ENCODE results near the gene COG5.

The COG5 gene

DNA sequence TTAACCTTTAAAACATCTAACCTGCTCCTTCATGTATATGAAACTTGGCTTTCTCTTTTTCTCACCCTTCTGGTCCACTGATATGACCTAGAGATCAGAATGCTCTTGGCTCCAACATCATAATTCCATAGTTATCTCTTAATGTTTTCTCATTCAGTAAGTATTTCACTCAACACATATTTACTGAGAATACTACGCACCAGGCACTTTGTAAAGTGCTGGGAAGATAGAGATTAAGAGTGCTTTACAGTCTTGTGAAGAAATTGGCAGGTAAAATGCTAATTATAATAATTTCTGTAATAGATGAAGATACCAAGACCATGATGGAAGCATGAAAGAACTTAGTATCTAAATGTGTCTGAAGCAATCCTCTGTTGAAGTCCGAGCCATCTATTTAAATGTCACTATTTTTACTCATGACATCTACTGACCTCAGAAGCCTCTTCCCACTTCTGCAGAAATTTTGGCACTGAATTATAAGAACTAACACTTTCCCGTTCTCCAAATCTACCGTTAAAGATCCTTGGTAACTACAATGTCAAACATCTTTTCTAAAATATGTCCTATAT is 278.7 kb downstream of the COG5 start:
- Histone ChIP-seq H3K9me3 (ENCODE audit: insufficient read depth, low read length) (no peaks in the 10 kb centered on the region), H3K9ac (ENCODE audit: insufficient read length, low read depth) (no peak overlapping the region), H3K4me1 (ENCODE audit: insufficient read depth, insufficient read length) (no peaks in the 10 kb centered on the region), H3K4me3 (ENCODE audit: insufficient read length, low read depth) (no peak overlapping the region), H3K27me3 (ENCODE audit: insufficient read depth, insufficient read length) (no peaks in the 10 kb centered on the region), H3K36me3 (ENCODE audit: insufficient read depth, insufficient read length, low read length) (no peaks in the 10 kb centered on the region)
- no peak for DNase-seq (ENCODE audit: low read depth, low spot score)
- TF ChIP-seq SUZ12 (IDR thresholded peaks at IDR 0.05; ENCODE audit: extremely low read depth, insufficient read depth, insufficient read length) (no peak), YY1 (IDR thresholded peaks at IDR 0.05; ENCODE audit: insufficient read depth, insufficient read length) (no peak), ZNF274 (IDR thresholded peaks at IDR 0.05; ENCODE audit: low read depth, low read length) (no peak)

DNA sequence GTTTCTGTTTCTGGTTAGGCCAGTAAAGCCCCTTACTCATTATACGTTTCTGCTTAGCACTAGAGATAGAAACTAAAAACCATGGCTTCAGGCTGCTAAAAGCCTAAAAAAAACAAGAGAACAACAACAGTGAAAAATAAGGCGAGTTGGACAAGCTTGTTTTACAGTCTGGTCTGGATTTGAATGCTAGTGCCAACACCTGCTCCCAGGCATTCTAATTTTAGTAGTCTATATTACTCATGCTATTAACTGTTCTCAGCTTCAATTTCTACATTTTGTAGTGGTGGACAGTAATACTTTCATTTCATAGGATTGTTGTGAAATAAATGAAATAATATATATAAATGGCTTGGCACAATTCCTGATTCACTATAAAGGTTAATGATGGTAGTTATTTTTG is 286.4 kb downstream of the COG5 start:
- no peaks in the 10 kb centered on the region for H3K9me3 ChIP-seq (ENCODE audit: insufficient read depth, low read length)
- no peaks in the 10 kb centered on the region for H3K36me3 ChIP-seq (ENCODE audit: insufficient read depth, insufficient read length, low read length)
- no peaks in the 10 kb centered on the region for H3K4me1 ChIP-seq (ENCODE audit: insufficient read depth, insufficient read length)
- no peak overlapping the region for H3K4me3 ChIP-seq (ENCODE audit: insufficient read length, low read depth)
- DNase-seq (ENCODE audit: low read depth, low spot score) = no peak
- H3K27me3 ChIP-seq (ENCODE audit: insufficient read depth, insufficient read length) = no peaks in the 10 kb centered on the region
- no peak overlapping the region for H3K9ac ChIP-seq (ENCODE audit: insufficient read length, low read depth)
- TF ChIP-seq SUZ12 (IDR thresholded peaks at IDR 0.05; ENCODE audit: extremely low read depth, insufficient read depth, insufficient read length) (no peak), YY1 (IDR thresholded peaks at IDR 0.05; ENCODE audit: insufficient read depth, insufficient read length) (no peak), ZNF274 (IDR thresholded peaks at IDR 0.05; ENCODE audit: low read depth, low read length) (no peak)

DNA sequence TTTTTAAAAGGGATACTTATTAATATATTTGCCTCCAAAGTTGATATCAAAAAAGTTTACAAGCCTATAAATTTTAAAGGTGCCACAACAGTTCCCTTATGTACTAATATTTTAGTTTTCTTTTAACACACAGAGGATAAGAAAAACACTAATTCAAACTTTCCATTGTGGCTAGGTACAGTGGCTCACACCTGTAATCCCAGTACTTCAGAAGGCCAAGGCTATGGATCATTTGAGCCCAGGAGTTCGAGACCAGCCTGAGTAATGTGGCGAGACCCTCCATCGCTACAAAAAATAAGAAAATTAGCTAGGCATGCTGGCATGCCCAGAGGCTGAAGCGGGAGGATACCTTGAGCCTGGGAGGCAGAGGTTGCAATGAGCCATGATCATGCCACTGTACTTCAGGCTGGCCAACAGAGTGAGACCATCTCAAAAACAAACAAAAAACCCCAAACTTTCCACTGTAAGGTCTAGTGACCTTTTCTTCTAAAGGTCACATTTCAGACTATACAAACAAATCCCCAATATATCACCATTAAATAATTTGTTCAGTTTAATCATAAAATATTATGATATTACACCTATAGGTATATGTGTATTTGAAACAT is 287.4 kb downstream of the COG5 start:
- no peak for DNase-seq (ENCODE audit: low read depth, low spot score)
- H3K36me3 ChIP-seq (ENCODE audit: insufficient read depth, insufficient read length, low read length) = no peaks in the 10 kb centered on the region
- H3K4me3 ChIP-seq (ENCODE audit: insufficient read length, low read depth) = no peak overlapping the region
- H3K9ac ChIP-seq (ENCODE audit: insufficient read length, low read depth) = no peak overlapping the region
- H3K4me1 ChIP-seq (ENCODE audit: insufficient read depth, insufficient read length) = no peaks in the 10 kb centered on the region
- no peaks in the 10 kb centered on the region for H3K9me3 ChIP-seq (ENCODE audit: insufficient read depth, low read length)
- TF ChIP-seq YY1 (IDR thresholded peaks at IDR 0.05; ENCODE audit: insufficient read depth, insufficient read length) = no peak
- TF ChIP-seq ZNF274 (IDR thresholded peaks at IDR 0.05; ENCODE audit: low read depth, low read length) = no peak
- no peak for TF ChIP-seq SUZ12 (IDR thresholded peaks at IDR 0.05; ENCODE audit: extremely low read depth, insufficient read depth, insufficient read length)
- H3K27me3 ChIP-seq (ENCODE audit: insufficient read depth, insufficient read length) = no peaks in the 10 kb centered on the region

DNA sequence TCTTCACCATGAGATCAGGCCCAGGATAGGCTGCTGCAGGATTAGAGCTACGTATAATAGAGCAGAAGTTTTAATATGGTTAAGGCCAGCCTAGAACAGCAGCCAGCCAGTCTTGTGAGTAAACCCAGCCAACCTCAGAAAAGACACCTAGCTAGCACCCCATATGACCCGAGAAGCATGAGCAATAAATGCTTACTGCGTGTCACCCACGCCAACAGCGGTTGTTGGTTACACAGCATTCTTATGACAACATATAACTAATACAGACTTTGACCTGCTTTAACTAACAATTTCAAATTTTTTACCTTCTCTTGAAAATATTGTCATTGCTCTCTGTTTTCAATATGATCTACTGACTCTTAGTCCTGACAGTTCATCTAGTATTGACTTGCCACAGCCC is 289.2 kb downstream of the COG5 start:
- no peak overlapping the region for H3K9ac ChIP-seq (ENCODE audit: insufficient read length, low read depth)
- H3K4me3 ChIP-seq (ENCODE audit: insufficient read length, low read depth) = no peak overlapping the region
- no peaks in the 10 kb centered on the region for H3K36me3 ChIP-seq (ENCODE audit: insufficient read depth, insufficient read length, low read length)
- TF ChIP-seq YY1 (IDR thresholded peaks at IDR 0.05; ENCODE audit: insufficient read depth, insufficient read length) = no peak
- no peak for TF ChIP-seq SUZ12 (IDR thresholded peaks at IDR 0.05; ENCODE audit: extremely low read depth, insufficient read depth, insufficient read length)
- no peak for TF ChIP-seq ZNF274 (IDR thresholded peaks at IDR 0.05; ENCODE audit: low read depth, low read length)
- no peaks in the 10 kb centered on the region for H3K9me3 ChIP-seq (ENCODE audit: insufficient read depth, low read length)
- H3K4me1 ChIP-seq (ENCODE audit: insufficient read depth, insufficient read length) = no peaks in the 10 kb centered on the region
- no peaks in the 10 kb centered on the region for H3K27me3 ChIP-seq (ENCODE audit: insufficient read depth, insufficient read length)
- DNase-seq (ENCODE audit: low read depth, low spot score) = no peak

DNA sequence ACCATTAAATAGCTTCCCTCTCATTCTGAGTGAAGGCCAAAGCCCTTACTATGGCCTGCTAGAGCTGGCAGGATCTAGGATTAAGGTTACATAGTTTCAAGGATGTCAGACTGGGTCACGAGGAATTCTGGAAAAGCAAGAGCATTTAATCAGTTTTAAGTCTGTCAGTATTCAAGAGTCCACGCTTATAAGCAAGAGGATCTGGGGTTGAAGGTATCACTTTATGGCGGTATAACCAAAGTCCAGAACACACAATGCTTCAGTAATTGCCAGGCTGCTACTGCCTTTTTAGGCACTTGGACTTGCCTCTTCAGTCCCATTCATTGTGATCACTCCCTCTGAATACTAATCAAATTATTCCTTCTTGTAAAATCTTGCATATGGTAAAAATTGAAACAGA is 293.9 kb downstream of the COG5 start:
- TF ChIP-seq YY1 (IDR thresholded peaks at IDR 0.05; ENCODE audit: insufficient read depth, insufficient read length) (no peak), ZNF274 (IDR thresholded peaks at IDR 0.05; ENCODE audit: low read depth, low read length) (no peak), SUZ12 (IDR thresholded peaks at IDR 0.05; ENCODE audit: extremely low read depth, insufficient read depth, insufficient read length) (no peak)
- Histone ChIP-seq H3K4me3 (ENCODE audit: insufficient read length, low read depth) (no peak overlapping the region), H3K9me3 (ENCODE audit: insufficient read depth, low read length) (no peaks in the 10 kb centered on the region), H3K36me3 (ENCODE audit: insufficient read depth, insufficient read length, low read length) (no peaks in the 10 kb centered on the region), H3K9ac (ENCODE audit: insufficient read length, low read depth) (no peak overlapping the region), H3K4me1 (ENCODE audit: insufficient read depth, insufficient read length) (no peaks in the 10 kb centered on the region), H3K27me3 (ENCODE audit: insufficient read depth, insufficient read length) (no peaks in the 10 kb centered on the region)
- DNase-seq (ENCODE audit: low read depth, low spot score) = no peak

DNA sequence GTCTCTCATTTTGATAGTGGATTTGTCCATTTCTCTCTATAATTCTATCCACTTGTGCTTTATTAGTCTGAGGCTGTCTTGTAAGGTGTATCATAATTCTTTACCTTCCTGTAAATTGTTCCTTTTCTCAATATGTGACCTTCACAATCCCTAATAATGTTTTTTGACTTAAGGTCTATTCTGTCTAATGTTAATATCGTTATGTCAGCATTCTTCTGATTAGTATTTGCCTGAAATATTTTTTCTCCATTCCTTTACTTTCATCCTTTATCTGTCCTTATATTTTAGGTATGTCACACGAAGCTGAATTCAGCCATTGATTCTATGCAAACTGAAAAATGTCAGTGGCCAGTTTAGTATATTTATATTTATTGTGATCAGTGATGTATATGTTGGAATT is 295.1 kb downstream of the COG5 start:
- no peak for DNase-seq (ENCODE audit: low read depth, low spot score)
- H3K4me1 ChIP-seq (ENCODE audit: insufficient read depth, insufficient read length) = no peaks in the 10 kb centered on the region
- H3K36me3 ChIP-seq (ENCODE audit: insufficient read depth, insufficient read length, low read length) = no peaks in the 10 kb centered on the region
- H3K4me3 ChIP-seq (ENCODE audit: insufficient read length, low read depth) = no peak overlapping the region
- no peaks in the 10 kb centered on the region for H3K27me3 ChIP-seq (ENCODE audit: insufficient read depth, insufficient read length)
- H3K9me3 ChIP-seq (ENCODE audit: insufficient read depth, low read length) = no peaks in the 10 kb centered on the region
- no peak overlapping the region for H3K9ac ChIP-seq (ENCODE audit: insufficient read length, low read depth)
- no peak for TF ChIP-seq ZNF274 (IDR thresholded peaks at IDR 0.05; ENCODE audit: low read depth, low read length)
- TF ChIP-seq YY1 (IDR thresholded peaks at IDR 0.05; ENCODE audit: insufficient read depth, insufficient read length) = no peak

DNA sequence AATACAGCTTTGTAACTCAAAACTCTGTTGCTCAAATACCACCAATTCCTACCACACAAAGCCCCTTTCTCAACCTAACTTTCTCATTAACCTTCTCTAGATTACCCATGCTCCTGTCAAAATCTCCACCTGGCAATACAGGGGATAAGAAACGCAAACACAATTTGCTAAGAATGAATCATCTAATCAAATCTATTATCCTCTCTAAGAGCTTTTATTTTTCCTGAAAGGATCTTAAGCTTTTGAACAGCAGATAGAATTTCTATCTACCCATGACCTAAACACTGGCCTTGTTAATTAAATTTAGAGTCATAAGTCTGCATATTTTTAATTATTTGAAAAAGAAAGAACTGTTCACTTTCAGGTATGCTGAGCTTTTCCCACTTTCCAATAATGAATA is 296.6 kb downstream of the COG5 start:
- TF ChIP-seq YY1 (IDR thresholded peaks at IDR 0.05; ENCODE audit: insufficient read depth, insufficient read length) = no peak
- TF ChIP-seq SUZ12 (IDR thresholded peaks at IDR 0.05; ENCODE audit: extremely low read depth, insufficient read depth, insufficient read length) = no peak
- TF ChIP-seq ZNF274 (IDR thresholded peaks at IDR 0.05; ENCODE audit: low read depth, low read length) = no peak
- no peaks in the 10 kb centered on the region for H3K4me1 ChIP-seq (ENCODE audit: insufficient read depth, insufficient read length)
- no peak overlapping the region for H3K4me3 ChIP-seq (ENCODE audit: insufficient read length, low read depth)
- DNase-seq (ENCODE audit: low read depth, low spot score) = no peak
- no peaks in the 10 kb centered on the region for H3K27me3 ChIP-seq (ENCODE audit: insufficient read depth, insufficient read length)
- no peak overlapping the region for H3K9ac ChIP-seq (ENCODE audit: insufficient read length, low read depth)
- no peaks in the 10 kb centered on the region for H3K36me3 ChIP-seq (ENCODE audit: insufficient read depth, insufficient read length, low read length)
- H3K9me3 ChIP-seq (ENCODE audit: insufficient read depth, low read length) = no peaks in the 10 kb centered on the region

Measured in NT2/D1 (cell line).